ENCODE results near the gene ITCH.
"Not testable (repeated sequence)": the region's sequence is repeated elsewhere in the genome, so short reads cannot be mapped to it uniquely, and the experiment has no call there.

Gene ITCH

GRCh38 chr20:34382877-34383455, 19.9 kb downstream of the ITCH start:
- DNase-seq = not testable (repeated sequence)

GRCh38 chr20:34385464-34385863, 22.4 kb downstream of the ITCH start:
- no peak for DNase-seq

DNA sequence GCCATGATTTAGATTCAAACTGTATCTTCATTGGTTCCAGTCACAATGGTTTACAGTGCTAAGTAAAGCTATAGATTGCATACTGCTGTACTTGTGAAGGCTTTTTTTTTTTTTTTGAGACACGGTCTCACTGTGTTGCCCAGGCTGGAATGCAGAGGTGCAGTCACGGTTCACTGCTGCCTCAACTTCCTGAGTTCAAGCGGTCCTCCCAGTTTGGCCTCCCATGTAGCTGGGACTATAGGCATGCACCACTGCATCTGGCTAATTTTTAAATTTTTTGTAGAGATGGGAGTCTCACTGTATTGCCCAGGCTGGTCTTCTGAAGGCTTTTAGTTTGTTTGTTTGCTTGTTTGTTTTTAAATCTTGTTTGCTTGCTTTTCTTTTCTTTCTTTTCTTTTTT, 24.9 kb downstream of the ITCH start:
- no peak for DNase-seq

- no peak for DNase-seq
Observed at GRCh38 chr20:34388678-34389077, 25.6 kb downstream of the ITCH start.

GRCh38 chr20:34389206-34389953, 26.3 kb downstream of the ITCH start:
- DNase-seq = no peak

- no peak for DNase-seq
Observed at GRCh38 chr20:34389954-34390555, 27.0 kb downstream of the ITCH start.

GRCh38 chr20:34396408-34396807, 33.3 kb downstream of the ITCH start:
- DNase-seq = no peak

DNA sequence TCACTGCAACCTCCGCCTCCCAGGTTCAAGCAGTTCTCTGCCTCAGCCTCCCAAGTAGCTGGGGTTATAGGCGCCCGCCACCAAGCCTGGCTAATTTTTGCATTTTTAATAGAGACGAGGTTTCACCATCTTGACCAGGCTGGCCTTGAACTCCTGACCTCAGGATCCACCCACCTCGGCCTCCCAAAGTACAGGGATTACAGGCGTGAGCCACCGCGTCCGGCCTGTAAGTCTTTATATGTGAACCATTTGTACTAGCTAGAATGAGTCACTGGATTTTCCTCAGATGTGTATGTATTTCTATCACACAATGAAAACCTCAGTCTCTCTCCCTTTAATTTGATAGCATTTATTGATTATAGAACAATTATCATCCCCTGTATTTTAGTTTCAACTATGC, 34.0 kb downstream of the ITCH start:
- no peak for DNase-seq

DNA sequence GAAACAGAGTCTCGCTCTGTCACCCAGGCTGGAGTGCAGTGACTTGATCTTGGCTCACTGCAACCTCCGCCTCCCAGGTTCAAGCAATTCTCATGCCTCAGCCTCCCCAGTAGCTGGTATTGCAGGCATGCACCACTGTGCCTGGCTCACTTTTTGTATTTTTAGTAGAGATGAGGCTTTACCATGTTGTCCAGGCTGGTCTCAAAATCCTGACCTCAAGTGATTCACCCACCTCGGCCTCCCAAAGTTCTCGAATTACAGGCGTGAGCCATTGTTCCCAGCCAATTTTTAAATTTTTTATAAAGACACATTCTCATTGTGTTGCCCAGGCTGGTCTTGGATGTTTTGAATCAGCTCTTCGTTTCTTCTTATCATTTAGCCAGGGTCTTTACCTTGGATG, 37.7 kb downstream of the ITCH start:
- DNase-seq = not testable (repeated sequence)

GRCh38 chr20:34401741-34402455, 38.8 kb downstream of the ITCH start:
- no peak for DNase-seq

DNA sequence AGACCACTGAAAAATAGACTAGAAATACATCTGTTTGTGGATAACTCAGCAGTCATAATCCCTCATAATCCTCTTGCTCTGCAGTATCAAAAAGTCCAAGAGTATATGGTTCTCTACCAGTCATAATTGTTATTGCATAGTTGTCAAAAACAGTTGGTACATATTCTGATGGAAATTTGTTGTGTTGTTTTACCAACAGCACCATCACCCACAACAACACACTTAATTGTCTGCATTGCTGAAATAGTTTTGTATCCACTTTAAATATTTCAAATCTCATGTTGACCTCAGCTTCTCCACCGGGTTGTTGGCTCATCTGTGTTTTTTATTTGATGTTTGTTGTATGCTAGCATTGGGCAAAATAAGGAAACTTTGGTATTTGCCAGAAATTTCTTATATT, 39.4 kb downstream of the ITCH start:
- no peak for DNase-seq

GRCh38 chr20:34403063-34403827, 40.2 kb downstream of the ITCH start:
- no peak for DNase-seq

DNA sequence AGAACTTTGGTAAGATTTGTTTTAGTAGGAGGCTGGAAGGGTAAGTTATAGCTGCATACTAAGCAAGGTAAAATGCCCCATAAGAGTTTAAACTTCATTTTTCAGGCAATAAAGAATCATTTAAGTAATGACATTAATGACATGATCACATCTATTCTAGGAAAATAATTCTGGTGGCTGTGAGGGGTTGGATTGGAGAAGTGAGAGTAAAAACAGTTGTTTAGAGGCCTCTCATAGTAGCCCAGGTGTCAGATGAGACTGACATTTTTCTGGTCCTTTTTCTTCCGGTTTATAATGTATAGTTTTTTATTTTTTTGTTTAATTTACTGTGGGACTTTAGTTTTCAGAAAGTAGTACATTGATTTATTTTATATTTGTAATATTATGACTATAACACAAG, 40.8 kb downstream of the ITCH start:
- DNase-seq = no peak

DNA sequence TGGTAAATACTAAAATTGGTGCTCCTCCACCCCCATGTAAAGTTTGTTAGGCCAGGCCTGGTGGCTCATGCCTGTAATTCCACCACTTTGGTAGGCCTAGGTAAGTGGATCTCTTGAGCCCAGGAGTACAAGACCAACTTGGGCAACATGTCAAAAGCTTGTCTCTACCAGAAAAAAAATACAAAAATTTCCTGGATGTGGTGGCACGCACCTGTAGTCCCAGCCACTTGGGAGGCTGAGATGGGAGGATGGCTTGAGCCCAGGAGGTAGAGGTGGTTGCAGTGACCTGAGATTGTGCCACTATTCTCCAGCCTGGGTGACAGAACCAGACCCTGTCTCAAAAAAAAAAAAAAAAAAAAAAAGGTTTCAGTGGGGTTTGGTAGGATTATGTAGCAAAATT, 41.7 kb downstream of the ITCH start:
- DNase-seq = no peak

DNA sequence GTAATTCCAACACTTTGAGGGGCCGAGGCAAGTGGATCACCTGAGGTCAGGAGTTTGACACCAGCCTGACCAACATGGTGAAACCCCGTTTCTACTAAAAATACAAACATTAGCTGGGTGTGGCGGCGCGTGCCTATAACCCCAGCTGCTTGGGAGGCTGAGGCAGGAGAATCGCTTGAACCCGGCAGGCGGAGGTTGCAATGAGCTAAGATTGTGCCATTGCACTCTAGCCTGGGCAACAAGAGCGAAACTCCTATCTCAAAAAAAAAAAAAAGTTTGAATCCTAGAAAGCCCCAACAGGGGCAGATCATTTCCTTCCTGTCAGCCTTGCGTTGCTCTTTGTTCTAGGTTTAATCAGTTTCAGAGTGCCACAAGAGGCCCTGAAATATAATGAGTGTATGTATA, 42.2 kb downstream of the ITCH start:
- peak in 4 of 6 experiments; percentile 3 to 60 (median 45) for DNase-seq

DNA sequence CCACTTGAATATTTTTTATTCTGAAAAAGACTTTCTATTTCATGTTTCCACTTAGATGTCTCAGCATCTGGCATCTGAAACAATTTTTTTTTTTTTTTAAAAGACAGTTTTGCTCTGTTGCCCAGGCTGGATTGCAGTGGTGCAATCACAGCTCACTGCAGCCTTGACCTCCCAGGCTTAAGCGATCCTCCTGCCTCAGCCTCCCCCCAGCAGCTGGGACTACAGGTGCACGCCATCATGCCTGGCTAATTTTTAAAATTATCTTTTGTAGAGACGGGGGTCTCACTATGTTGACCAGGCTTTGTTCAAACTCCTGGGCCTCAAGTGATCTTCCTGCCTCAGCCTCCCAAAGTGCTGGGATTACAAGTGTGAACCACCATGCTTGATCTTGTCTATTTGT, 42.9 kb downstream of the ITCH start:
- DNase-seq = not testable (repeated sequence)

DNA sequence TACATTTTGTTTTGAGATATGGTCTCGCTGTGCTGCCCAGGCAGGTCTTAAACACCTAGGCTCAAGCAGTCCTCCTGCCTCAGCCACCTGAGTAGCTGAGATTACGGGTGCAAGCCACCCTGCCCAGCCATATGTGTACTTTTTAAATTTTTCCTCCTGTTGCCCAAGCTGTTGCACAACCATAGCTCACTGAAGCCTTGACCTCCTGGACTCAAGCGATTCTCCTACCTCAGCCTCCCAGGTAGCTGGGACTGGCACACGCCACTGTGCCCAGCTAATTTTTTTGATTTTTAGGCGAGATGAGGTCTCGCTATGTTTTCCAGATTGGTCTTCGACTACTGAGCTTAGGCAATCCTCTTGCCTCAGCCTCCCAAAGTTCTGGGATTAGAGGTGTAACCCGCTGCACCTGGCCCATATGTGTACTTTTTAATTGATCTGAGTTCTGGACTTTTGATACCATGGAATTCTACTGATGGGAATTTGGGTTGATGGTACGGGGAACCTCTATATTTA, 44.9 kb downstream of the ITCH start:
- DNase-seq = no peak

GRCh38 chr20:34410336-34410735, 47.3 kb downstream of the ITCH start:
- no peak for DNase-seq

DNA sequence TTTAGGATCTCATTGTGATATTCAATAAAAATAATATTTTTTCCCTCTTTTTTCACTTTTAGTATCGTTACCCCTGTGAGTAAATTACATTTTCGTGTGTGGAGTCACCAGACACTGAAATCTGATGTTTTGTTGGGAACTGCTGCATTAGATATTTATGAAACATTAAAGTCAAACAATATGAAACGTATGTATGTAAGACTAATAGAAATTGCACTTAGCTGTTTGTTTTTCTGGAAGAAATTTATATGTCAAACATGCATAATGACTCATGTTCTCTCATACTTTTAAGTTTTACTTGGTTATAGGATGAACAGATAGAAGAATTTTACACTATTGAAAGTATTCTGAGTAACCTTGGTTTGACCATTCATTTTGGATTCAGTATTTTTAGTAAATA, 49.4 kb downstream of the ITCH start:
- no peak for DNase-seq

DNA sequence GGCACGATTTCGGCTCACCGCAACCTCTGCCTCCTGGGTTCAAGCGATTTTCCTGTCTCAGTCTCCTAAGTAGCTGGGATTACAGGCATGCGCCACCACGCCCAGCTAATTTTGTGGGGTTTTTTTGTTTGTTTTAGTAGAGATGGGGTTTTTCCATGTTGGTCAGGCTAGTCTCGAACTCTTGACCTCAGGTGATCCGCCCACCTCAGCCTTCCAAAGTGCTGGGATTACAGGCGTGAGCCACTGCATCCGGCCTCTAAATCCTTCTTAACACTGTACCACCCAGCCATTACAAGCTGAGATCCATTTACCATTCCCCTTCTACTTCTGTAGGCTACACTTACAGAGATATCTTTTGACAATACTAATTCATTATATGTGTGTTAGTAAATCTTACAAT, 51.5 kb downstream of the ITCH start:
- not testable (repeated sequence) for DNase-seq

- DNase-seq = no peak
Observed at GRCh38 chr20:34415079-34415478, 52.0 kb downstream of the ITCH start.

GRCh38 chr20:34420146-34420545, 57.1 kb downstream of the ITCH start:
- DNase-seq = no peak

- no peak for DNase-seq
Observed at GRCh38 chr20:34420975-34421374, 57.9 kb downstream of the ITCH start.

Measured in stimulated activated naive CD4-positive, alpha-beta T cell (primary cell).